Measurements from ENCODE around the gene NEDD4L. TPM values are rescaled to one million over a fixed set of nuclear protein-coding genes. Genes with fewer than 3 reads are reported as not detected.

The NEDD4L gene
- total and polyA plus RNA-seq, 5 donors from 2014 or later: 4.4 to 19.6 (median 7.8) TPM

- DNase-seq: no peak
Observed at GRCh38 chr18:58069099-58069498, 25.1 kb downstream of the NEDD4L start.

DNA sequence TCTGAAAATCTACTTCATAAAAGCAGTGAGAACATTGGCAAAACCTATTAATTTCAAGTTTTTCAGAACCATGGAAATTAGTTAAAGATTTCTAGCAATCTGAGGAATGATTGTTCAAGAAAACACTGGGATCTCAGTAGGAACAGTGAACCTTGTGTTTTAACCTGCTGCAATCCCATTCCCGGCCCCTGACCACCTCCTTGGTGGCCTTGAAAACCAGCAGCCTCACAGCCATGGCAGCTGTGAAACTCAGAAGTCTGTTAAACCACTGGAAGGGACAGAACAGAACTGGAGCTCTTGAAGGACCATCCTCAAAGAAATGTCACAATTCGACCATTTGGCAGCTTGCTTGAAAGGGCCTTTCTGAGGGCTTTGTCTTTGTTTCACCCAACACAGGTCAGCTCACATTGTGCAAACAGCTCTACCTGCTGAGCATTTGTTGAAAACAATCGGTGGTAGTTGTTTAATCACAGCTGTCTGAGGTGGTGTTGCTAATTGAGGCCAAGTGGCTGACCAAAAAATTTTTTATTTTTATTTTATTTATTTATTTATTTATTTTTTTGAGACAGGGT, 25.8 kb downstream of the NEDD4L start:
- Histone ChIP-seq H3K27me3 (ENCODE audit: control insufficient read depth, insufficient read depth, low read length) (peaks cover 2% of the 10 kb centered on the region), H3K36me3 (ENCODE audit: control insufficient read depth, insufficient read depth, low read length) (no peaks in the 10 kb centered on the region), H3K9me3 (ENCODE audit: control insufficient read depth in 2 of 2, low read length in 2 of 2) (no peaks in the 10 kb centered on the region), H3K4me1 (ENCODE audit: control insufficient read depth, insufficient read depth, low read length, poor library complexity, severe bottlenecking) (no peaks in the 10 kb centered on the region), H3K4me3 (ENCODE audit: low read depth, low read length) (no peak overlapping the region), H3K27ac (ENCODE audit: insufficient read depth, low read length, poor library complexity, severe bottlenecking) (no peak overlapping the region)
- Mint-ChIP-seq H3K9me3 (peaks cover 0 to 2% (median 0%) of the 10 kb centered on the region in 7 donors), H3K4me3 (no peak overlapping the region), H3K36me3 (no peaks in the 10 kb centered on the region), H3K27me3 (peaks cover 9% of the 10 kb centered on the region), H3K27ac (no peak overlapping the region), H3K4me1 (no peaks in the 10 kb centered on the region)
- no peak for DNase-seq
- no peak for ATAC-seq (ENCODE audit: low read depth in 2 of 2)

More at GRCh38 chr18:58069099-58069498, 25.1 kb downstream of the NEDD4L start:
- no peaks in the 10 kb centered on the region for H3K9me3 ChIP-seq (ENCODE audit: control insufficient read depth in 2 of 2, low read length in 2 of 2)
- H3K36me3 ChIP-seq (ENCODE audit: control insufficient read depth, insufficient read depth, low read length): no peaks in the 10 kb centered on the region
- H3K4me1 ChIP-seq (ENCODE audit: control insufficient read depth, insufficient read depth, low read length, poor library complexity, severe bottlenecking): no peaks in the 10 kb centered on the region
- H3K9me3 Mint-ChIP-seq: peaks cover 0 to 2% (median 0%) of the 10 kb centered on the region in 7 donors
- no peaks in the 10 kb centered on the region for H3K36me3 Mint-ChIP-seq
- peaks cover 9% of the 10 kb centered on the region for H3K27me3 Mint-ChIP-seq
- no peak overlapping the region for H3K4me3 ChIP-seq (ENCODE audit: low read depth, low read length)
- no peak overlapping the region for H3K27ac Mint-ChIP-seq
- no peak overlapping the region for H3K27ac ChIP-seq (ENCODE audit: insufficient read depth, low read length, poor library complexity, severe bottlenecking)
- H3K27me3 ChIP-seq (ENCODE audit: control insufficient read depth, insufficient read depth, low read length): peaks cover 2% of the 10 kb centered on the region
- no peak overlapping the region for H3K4me3 Mint-ChIP-seq
- no peak for ATAC-seq (ENCODE audit: low read depth in 2 of 2)
- no peaks in the 10 kb centered on the region for H3K4me1 Mint-ChIP-seq

GRCh38 chr18:58076052-58076451, 32.0 kb downstream of the NEDD4L start:
- H3K4me3 ChIP-seq (ENCODE audit: low read depth, low read length): no peak overlapping the region
- ATAC-seq (ENCODE audit: low read depth in 2 of 2) (no peak), DNase-seq (no peak)
- peaks cover 2% of the 10 kb centered on the region for H3K27me3 ChIP-seq (ENCODE audit: control insufficient read depth, insufficient read depth, low read length)
- Mint-ChIP-seq H3K27ac (no peak overlapping the region), H3K4me3 (no peak overlapping the region), H3K36me3 (no peaks in the 10 kb centered on the region), H3K4me1 (no peaks in the 10 kb centered on the region), H3K9me3 (peaks cover 0 to 1% (median 0%) of the 10 kb centered on the region in 7 donors), H3K27me3 (peaks cover 12% of the 10 kb centered on the region)
- H3K27ac ChIP-seq (ENCODE audit: insufficient read depth, low read length, poor library complexity, severe bottlenecking): no peak overlapping the region
- no peaks in the 10 kb centered on the region for H3K9me3 ChIP-seq (ENCODE audit: control insufficient read depth in 2 of 2, low read length in 2 of 2)
- H3K36me3 ChIP-seq (ENCODE audit: control insufficient read depth, insufficient read depth, low read length): no peaks in the 10 kb centered on the region
- H3K4me1 ChIP-seq (ENCODE audit: control insufficient read depth, insufficient read depth, low read length, poor library complexity, severe bottlenecking): no peaks in the 10 kb centered on the region

DNA sequence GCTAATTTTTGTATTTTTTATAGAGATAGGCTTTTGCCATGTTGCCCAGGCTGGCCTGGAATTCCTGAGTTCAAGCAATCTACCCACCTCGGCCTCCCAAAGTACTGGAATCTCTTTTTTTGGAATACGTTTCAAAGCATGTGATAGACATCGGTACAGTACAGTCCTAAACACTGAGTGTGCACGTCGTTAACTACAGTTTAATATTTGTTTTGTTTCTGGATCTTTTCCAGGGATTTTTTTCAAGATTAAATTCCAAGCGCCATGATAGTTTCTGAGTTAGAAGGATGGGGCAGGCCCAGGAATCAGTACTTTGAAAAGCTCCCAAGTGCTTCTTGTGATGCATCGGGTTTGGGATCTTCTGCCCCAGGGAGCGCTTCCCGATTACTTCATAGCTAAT, 33.3 kb downstream of the NEDD4L start:
- ATAC-seq (ENCODE audit: low read depth in 2 of 2) (no peak), DNase-seq (no peak)
- Mint-ChIP-seq H3K4me1 (no peaks in the 10 kb centered on the region), H3K27ac (no peak overlapping the region), H3K4me3 (no peak overlapping the region), H3K27me3 (peaks cover 11% of the 10 kb centered on the region), H3K9me3 (no peaks in the 10 kb centered on the region), H3K36me3 (no peaks in the 10 kb centered on the region)
- no peaks in the 10 kb centered on the region for H3K4me1 ChIP-seq (ENCODE audit: control insufficient read depth, insufficient read depth, low read length, poor library complexity, severe bottlenecking)
- H3K4me3 ChIP-seq (ENCODE audit: low read depth, low read length): no peak overlapping the region
- H3K9me3 ChIP-seq (ENCODE audit: control insufficient read depth in 2 of 2, low read length in 2 of 2): no peaks in the 10 kb centered on the region
- peaks cover 2% of the 10 kb centered on the region for H3K27me3 ChIP-seq (ENCODE audit: control insufficient read depth, insufficient read depth, low read length)
- no peak overlapping the region for H3K27ac ChIP-seq (ENCODE audit: insufficient read depth, low read length, poor library complexity, severe bottlenecking)
- no peaks in the 10 kb centered on the region for H3K36me3 ChIP-seq (ENCODE audit: control insufficient read depth, insufficient read depth, low read length)

DNA sequence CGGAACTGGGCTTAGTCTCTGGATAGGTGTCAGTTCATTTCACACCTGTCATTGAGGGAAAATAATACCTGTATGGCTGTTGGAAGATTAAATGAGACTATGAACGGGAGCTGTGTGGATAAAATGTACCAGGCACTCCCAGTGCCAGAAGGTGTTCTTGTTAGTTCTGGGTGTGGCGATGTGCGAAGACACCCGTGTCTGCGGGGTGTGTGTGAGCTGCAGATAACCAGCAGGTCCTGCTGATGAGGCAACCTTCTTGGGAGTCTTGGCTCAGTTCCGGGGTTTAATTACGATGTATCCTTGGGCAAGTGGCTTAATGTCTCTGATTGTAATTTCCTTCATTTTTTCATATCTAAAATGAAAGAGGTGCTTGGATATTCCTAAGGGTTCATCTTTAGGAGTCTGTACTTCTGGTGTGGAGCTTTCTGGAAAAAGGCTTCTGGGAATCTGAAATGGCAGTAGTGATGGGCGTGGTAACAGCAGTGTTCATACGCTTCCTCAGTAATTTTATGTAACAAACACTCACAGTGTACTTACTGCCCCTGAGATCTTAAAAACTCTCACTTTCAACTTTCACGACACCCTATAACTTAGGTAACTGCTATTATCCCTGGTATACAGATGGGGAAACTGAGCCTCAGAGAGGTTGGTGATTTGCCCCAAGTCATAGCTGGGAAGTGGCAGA, 35.0 kb downstream of the NEDD4L start:
- H3K36me3 ChIP-seq (ENCODE audit: control insufficient read depth, insufficient read depth, low read length): no peaks in the 10 kb centered on the region
- H3K9me3 ChIP-seq (ENCODE audit: control insufficient read depth in 2 of 2, low read length in 2 of 2): no peaks in the 10 kb centered on the region
- no peak overlapping the region for H3K27ac Mint-ChIP-seq
- ATAC-seq (ENCODE audit: low read depth in 2 of 2) (no peak), DNase-seq (no peak)
- no peaks in the 10 kb centered on the region for H3K27me3 ChIP-seq (ENCODE audit: control insufficient read depth, insufficient read depth, low read length)
- H3K4me1 ChIP-seq (ENCODE audit: control insufficient read depth, insufficient read depth, low read length, poor library complexity, severe bottlenecking): no peaks in the 10 kb centered on the region
- no peaks in the 10 kb centered on the region for H3K4me1 Mint-ChIP-seq
- peak overlapping the region in 1 of 4 donors; percentile 11 for H3K4me3 Mint-ChIP-seq
- no peaks in the 10 kb centered on the region for H3K36me3 Mint-ChIP-seq
- H3K27ac ChIP-seq (ENCODE audit: insufficient read depth, low read length, poor library complexity, severe bottlenecking): no peak overlapping the region
- peaks cover 11% of the 10 kb centered on the region for H3K27me3 Mint-ChIP-seq
- no peak overlapping the region for H3K4me3 ChIP-seq (ENCODE audit: low read depth, low read length)
- H3K9me3 Mint-ChIP-seq: peaks cover 0 to 2% (median 0%) of the 10 kb centered on the region in 7 donors

- DNase-seq: no peak
- Histone ChIP-seq H3K36me3 (ENCODE audit: control insufficient read depth, insufficient read depth, low read length) (no peaks in the 10 kb centered on the region), H3K9me3 (ENCODE audit: control insufficient read depth in 2 of 2, low read length in 2 of 2) (no peaks in the 10 kb centered on the region), H3K27me3 (ENCODE audit: control insufficient read depth, insufficient read depth, low read length) (no peaks in the 10 kb centered on the region), H3K4me3 (ENCODE audit: low read depth, low read length) (no peak overlapping the region), H3K4me1 (ENCODE audit: control insufficient read depth, insufficient read depth, low read length, poor library complexity, severe bottlenecking) (no peaks in the 10 kb centered on the region), H3K27ac (ENCODE audit: insufficient read depth, low read length, poor library complexity, severe bottlenecking) (no peak overlapping the region)
- H3K27ac Mint-ChIP-seq: no peak overlapping the region
- ATAC-seq (ENCODE audit: low read depth in 2 of 2): no peak
- H3K4me1 Mint-ChIP-seq: no peaks in the 10 kb centered on the region
- H3K4me3 Mint-ChIP-seq: no peak overlapping the region
- H3K27me3 Mint-ChIP-seq: peaks cover 11% of the 10 kb centered on the region
- H3K9me3 Mint-ChIP-seq: peaks cover 0 to 2% (median 0%) of the 10 kb centered on the region in 7 donors
- H3K36me3 Mint-ChIP-seq: no peaks in the 10 kb centered on the region
Observed at GRCh38 chr18:58080451-58080850, 36.4 kb downstream of the NEDD4L start.

DNA sequence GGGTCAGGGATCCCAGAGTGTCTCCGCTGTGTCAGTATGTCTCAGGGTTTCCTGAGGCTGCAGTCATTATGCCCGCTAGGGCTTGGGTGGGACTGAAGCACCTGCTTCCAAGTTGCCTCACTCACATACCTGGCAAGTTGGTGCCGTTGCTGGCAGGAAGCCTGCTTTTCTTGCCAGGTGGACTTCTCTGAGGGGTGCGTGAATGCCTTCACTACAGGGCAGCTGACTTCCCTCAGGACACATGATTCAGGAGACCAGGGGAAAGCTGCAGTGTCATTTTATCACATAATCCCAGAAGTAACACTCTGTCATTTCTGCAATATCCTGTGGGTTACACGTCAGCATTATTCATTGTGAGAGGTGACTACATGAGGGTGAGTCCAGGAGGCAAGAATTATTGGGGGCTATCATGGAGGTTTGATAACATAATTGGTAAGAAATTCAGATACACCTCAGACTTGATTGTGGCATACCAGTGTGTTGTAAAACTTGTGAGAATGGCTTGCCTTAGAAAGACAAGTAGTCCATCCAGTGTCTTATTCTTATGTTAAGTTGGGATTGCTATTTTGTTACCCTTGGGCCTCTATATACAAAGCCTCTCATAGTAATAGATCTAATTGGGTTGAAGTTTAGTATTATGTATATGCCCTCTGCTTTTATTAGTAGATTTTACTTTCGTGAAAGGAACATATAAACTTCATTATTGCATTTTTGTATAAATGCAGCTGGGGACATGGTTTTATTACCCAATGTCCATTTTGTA, 44.1 kb downstream of the NEDD4L start:
- Mint-ChIP-seq H3K4me3 (no peak overlapping the region), H3K9me3 (peaks cover 0 to 5% (median 0%) of the 10 kb centered on the region in 7 donors), H3K4me1 (no peaks in the 10 kb centered on the region), H3K36me3 (no peaks in the 10 kb centered on the region), H3K27me3 (no peaks in the 10 kb centered on the region), H3K27ac (no peak overlapping the region)
- no peak overlapping the region for H3K4me3 ChIP-seq (ENCODE audit: low read depth, low read length)
- H3K27ac ChIP-seq (ENCODE audit: insufficient read depth, low read length, poor library complexity, severe bottlenecking): no peak overlapping the region
- DNase-seq: no peak
- H3K27me3 ChIP-seq (ENCODE audit: control insufficient read depth, insufficient read depth, low read length): no peaks in the 10 kb centered on the region
- H3K9me3 ChIP-seq (ENCODE audit: control insufficient read depth in 2 of 2, low read length in 2 of 2): no peaks in the 10 kb centered on the region
- no peaks in the 10 kb centered on the region for H3K4me1 ChIP-seq (ENCODE audit: control insufficient read depth, insufficient read depth, low read length, poor library complexity, severe bottlenecking)
- H3K36me3 ChIP-seq (ENCODE audit: control insufficient read depth, insufficient read depth, low read length): no peaks in the 10 kb centered on the region
- ATAC-seq (ENCODE audit: low read depth in 2 of 2): no peak

Data from CD4-positive, CD25-positive, alpha-beta regulatory T cell (primary cell).